Measurements from ENCODE around the gene GRAP. TPM values are rescaled to one million over a fixed set of nuclear protein-coding genes. Genes with fewer than 3 reads are reported as not detected.

GRAP gene
- polyA plus RNA-seq, 1 donor: 2.9 TPM

DNA sequence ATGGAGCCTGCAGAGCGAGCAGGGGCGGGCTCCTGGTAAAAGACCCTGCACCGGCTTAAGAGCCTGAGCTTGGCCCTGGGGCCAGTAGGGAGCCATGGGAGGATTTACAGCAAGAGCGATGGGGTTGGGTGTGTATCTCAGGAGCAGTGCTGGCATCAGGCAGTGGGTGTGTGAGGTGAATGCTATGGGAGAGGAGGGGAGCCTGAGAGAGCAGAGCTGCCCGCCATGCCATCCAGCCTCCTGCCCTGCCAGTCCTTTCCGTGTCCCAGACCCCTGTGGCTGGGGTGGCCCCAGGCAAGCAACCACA lies 65.5 kb downstream of the GRAP start:
- Histone ChIP-seq H3K27me3 (ENCODE audit: control insufficient read depth, insufficient read depth, low read length) (no peaks in the 10 kb centered on the region), H3K4me3 (ENCODE audit: low read length) (no peak overlapping the region), H3K9me3 (ENCODE audit: control insufficient read depth, low read depth, low read length) (no peaks in the 10 kb centered on the region), H3K4me1 (ENCODE audit: control insufficient read depth, insufficient read depth, low read length) (peaks cover 37% of the 10 kb centered on the region), H3K27ac (ENCODE audit: low read length) (peak overlapping the region; percentile 98), H3K36me3 (ENCODE audit: control insufficient read depth, insufficient read depth, low read length) (peaks cover 74% of the 10 kb centered on the region)
- no CpG with 5 or more reads among the region's 6 CpGs for WGBS (ENCODE audit: insufficient coverage, low lambda C conversion rate)
- DNase-seq: no peak

DNA sequence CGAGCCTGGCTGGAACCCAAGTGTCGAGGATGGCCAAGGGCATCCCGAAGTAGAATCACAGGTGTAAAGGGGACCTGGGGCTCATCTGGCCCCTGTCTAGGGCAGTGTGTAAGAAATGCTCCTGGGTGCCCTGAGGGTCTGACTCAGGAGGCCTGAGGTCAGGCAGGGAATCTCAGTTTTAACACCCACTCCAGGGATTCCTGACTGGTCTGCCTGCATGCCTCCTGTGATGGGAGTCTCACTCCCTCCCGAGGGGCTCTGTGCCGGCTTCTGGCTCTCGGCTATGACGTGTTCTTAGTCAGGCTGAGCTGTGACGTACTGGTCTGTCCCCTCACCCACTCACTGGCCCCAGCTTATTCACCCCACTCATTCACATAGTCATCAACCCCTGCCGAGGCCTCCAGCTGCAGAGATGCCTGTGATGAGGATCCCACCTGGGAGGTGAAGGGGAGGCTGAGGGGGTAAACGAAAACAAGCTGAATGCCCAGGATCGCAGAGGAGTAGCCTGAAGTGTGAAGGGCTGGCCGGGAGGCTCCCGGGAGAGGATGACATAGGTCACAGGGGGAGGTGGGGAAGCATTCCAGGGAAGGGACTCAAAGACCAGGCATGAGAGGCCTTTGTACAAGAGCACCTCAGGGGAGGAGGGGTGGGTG lies 65.9 kb downstream of the GRAP start:
- WGBS (ENCODE audit: insufficient coverage, low lambda C conversion rate): no CpG with 5 or more reads among the region's 13 CpGs
- Histone ChIP-seq H3K4me3 (ENCODE audit: low read length) (no peak overlapping the region), H3K27me3 (ENCODE audit: control insufficient read depth, insufficient read depth, low read length) (no peaks in the 10 kb centered on the region), H3K4me1 (ENCODE audit: control insufficient read depth, insufficient read depth, low read length) (peaks cover 37% of the 10 kb centered on the region), H3K9me3 (ENCODE audit: control insufficient read depth, low read depth, low read length) (no peaks in the 10 kb centered on the region), H3K27ac (ENCODE audit: low read length) (peak overlapping the region; percentile 98), H3K36me3 (ENCODE audit: control insufficient read depth, insufficient read depth, low read length) (peaks cover 73% of the 10 kb centered on the region)
- DNase-seq: peak in 1 of 2 donors; percentile 60

DNA sequence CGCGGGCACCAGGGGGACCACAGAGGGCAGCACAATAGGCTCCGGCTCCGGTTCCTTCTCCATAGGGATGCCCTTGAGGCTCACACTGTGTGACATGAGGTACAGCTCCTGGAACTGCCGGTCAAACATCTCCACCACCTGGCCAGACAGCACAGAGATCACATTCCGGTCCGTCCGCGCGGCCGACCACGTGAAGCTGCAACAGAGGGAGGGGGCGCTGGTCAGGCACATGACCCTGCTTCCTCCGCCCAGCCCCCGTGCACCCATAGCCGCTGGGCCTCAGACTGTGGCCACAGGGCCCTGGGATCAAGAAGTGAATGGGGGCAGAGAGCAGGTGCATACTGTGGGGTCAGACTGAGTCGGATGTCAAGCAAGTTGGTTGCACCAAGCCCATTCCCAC lies 68.1 kb downstream of the GRAP start:
- no peak overlapping the region for H3K4me3 ChIP-seq (ENCODE audit: low read length)
- WGBS (ENCODE audit: insufficient coverage, low lambda C conversion rate): no CpG with 5 or more reads among the region's 17 CpGs
- peaks cover 65% of the 10 kb centered on the region for H3K36me3 ChIP-seq (ENCODE audit: control insufficient read depth, insufficient read depth, low read length)
- H3K27ac ChIP-seq (ENCODE audit: low read length): no peak overlapping the region
- H3K9me3 ChIP-seq (ENCODE audit: control insufficient read depth, low read depth, low read length): no peaks in the 10 kb centered on the region
- H3K27me3 ChIP-seq (ENCODE audit: control insufficient read depth, insufficient read depth, low read length): no peaks in the 10 kb centered on the region
- DNase-seq: no peak
- peaks cover 33% of the 10 kb centered on the region for H3K4me1 ChIP-seq (ENCODE audit: control insufficient read depth, insufficient read depth, low read length)

DNA sequence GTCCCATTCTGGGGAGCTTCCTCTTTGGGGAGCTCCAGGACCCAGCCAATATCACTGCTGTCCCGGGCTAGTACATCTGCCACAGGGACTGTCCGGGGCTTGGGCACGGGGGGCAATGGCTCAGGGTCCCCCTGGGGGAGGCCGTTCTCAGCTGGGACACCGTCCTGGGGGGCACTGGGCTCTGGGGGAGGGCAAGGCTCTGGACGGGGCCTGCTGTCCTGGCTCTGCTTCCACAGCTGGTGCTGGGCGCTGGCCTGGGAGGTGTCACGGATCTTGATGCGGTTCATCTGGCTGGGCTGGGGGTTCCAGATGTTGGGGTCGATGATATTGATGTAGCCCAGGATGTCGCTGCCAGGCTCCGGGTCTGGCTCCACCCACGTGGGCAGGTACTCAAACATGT lies 68.7 kb downstream of the GRAP start:
- whole genome bisulfite sequencing (ENCODE audit: insufficient coverage, low lambda C conversion rate): no CpG with 5 or more reads among the region's 13 CpGs
- H3K36me3 ChIP-seq (ENCODE audit: control insufficient read depth, insufficient read depth, low read length): peaks cover 64% of the 10 kb centered on the region

DNA sequence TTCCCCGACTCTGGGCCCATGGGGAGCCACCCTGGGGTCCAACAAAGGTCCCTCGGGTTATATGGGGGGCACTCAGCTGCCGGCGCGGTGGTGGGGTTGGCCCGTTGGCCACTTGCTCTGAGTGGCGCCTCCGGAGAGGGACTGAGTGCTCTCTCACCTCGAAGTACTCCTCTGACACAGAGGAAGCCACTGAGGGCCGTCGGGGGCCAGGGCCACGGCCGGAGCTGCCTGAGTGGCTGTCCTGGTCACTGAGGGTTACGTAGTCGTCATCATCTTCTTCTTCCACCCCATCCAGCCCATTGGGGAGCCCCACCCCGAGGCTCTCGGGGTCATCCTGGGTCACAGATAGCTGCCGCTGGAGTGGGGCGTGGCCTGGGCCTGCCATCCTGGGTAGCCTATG lies 69.1 kb downstream of the GRAP start:
- Histone ChIP-seq H3K27me3 (ENCODE audit: control insufficient read depth, insufficient read depth, low read length) (no peaks in the 10 kb centered on the region), H3K4me1 (ENCODE audit: control insufficient read depth, insufficient read depth, low read length) (peaks cover 23% of the 10 kb centered on the region), H3K36me3 (ENCODE audit: control insufficient read depth, insufficient read depth, low read length) (peaks cover 63% of the 10 kb centered on the region), H3K9me3 (ENCODE audit: control insufficient read depth, low read depth, low read length) (no peaks in the 10 kb centered on the region), H3K4me3 (ENCODE audit: low read length) (no peak overlapping the region), H3K27ac (ENCODE audit: low read length) (no peak overlapping the region)
- no peak for DNase-seq
- WGBS (ENCODE audit: insufficient coverage, low lambda C conversion rate): no CpG with 5 or more reads among the region's 19 CpGs

More for the DNA sequence above, 68.7 kb downstream of the GRAP start:
- H3K27ac ChIP-seq (ENCODE audit: low read length): no peak overlapping the region
- no peaks in the 10 kb centered on the region for H3K9me3 ChIP-seq (ENCODE audit: control insufficient read depth, low read depth, low read length)
- H3K4me3 ChIP-seq (ENCODE audit: low read length): no peak overlapping the region
- no peaks in the 10 kb centered on the region for H3K27me3 ChIP-seq (ENCODE audit: control insufficient read depth, insufficient read depth, low read length)
- H3K4me1 ChIP-seq (ENCODE audit: control insufficient read depth, insufficient read depth, low read length): peaks cover 27% of the 10 kb centered on the region
- DNase-seq: no peak

DNA sequence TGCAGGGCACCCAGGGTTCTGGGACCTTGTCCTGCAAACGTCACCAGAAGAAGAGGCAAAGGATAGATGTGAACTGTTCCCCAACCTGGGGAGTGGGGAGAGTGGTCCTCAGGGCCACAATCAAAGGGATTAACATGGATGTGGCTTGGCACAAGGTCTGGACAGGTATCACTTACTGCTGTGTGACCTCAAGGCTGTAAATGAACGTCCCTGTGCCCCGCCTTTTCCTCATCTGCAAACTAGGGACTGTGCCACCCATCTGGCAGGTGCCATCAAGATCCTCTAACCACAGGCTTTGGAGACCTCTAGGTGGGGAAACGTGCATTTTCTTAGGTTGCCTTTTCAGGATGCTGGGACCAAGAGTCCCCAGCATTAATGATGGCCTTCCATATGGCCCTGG lies 69.7 kb downstream of the GRAP start:
- Histone ChIP-seq H3K36me3 (ENCODE audit: control insufficient read depth, insufficient read depth, low read length) (peaks cover 67% of the 10 kb centered on the region), H3K27ac (ENCODE audit: low read length) (no peak overlapping the region), H3K4me3 (ENCODE audit: low read length) (no peak overlapping the region), H3K4me1 (ENCODE audit: control insufficient read depth, insufficient read depth, low read length) (peaks cover 17% of the 10 kb centered on the region), H3K27me3 (ENCODE audit: control insufficient read depth, insufficient read depth, low read length) (no peaks in the 10 kb centered on the region), H3K9me3 (ENCODE audit: control insufficient read depth, low read depth, low read length) (no peaks in the 10 kb centered on the region)
- DNase-seq: no peak
- WGBS (ENCODE audit: insufficient coverage, low lambda C conversion rate): no CpG with 5 or more reads among the region's 4 CpGs

DNA sequence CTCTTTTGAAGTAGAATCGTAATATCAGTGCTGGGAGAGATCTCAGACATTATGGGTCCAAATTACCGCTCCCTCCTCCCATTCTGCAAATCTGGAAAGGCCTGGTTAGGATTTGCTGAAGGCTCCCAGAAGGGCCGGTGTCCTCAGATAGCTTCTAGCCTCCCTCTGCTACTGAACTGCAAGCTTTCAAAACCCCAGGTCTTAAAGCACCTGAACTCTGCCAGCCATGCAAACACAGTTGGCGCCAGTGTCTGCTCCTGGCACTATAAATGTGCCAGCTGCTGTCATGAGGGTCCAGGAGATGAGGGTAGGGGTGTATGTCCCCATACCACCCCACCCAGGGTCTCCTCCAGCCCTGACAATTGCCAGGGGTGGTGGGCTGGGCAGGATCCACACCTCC lies 70.6 kb downstream of the GRAP start:
- no CpG with 5 or more reads among the region's 4 CpGs for WGBS (ENCODE audit: insufficient coverage, low lambda C conversion rate)
- H3K27ac ChIP-seq (ENCODE audit: low read length): no peak overlapping the region
- DNase-seq: no peak
- H3K4me1 ChIP-seq (ENCODE audit: control insufficient read depth, insufficient read depth, low read length): peaks cover 10% of the 10 kb centered on the region
- no peaks in the 10 kb centered on the region for H3K27me3 ChIP-seq (ENCODE audit: control insufficient read depth, insufficient read depth, low read length)
- H3K9me3 ChIP-seq (ENCODE audit: control insufficient read depth, low read depth, low read length): no peaks in the 10 kb centered on the region
- H3K36me3 ChIP-seq (ENCODE audit: control insufficient read depth, insufficient read depth, low read length): peaks cover 76% of the 10 kb centered on the region
- H3K4me3 ChIP-seq (ENCODE audit: low read length): no peak overlapping the region

DNA sequence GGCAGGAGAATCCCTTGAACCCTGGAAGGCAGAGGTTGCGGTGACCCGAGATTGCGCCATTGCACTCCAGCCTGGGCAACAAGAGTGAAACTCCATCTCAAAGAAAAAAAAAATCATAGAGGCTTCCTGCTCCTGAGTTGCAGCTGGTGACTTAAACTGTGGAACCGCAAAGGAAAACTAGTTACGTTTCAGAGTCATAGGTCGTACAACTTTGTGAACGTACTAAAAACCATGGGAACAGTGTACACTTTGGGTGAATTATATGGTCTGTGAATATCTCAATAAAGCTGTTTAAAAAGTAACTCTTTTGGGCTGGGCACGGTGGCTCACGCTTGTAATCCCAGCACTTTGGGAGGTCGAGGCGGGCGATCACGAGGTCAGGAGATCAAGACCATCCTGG lies 71.2 kb downstream of the GRAP start:
- 83% methylated on average over 3 of the region's 13 CpGs for WGBS (ENCODE audit: insufficient coverage, low lambda C conversion rate)
- Histone ChIP-seq H3K27me3 (ENCODE audit: control insufficient read depth, insufficient read depth, low read length) (no peaks in the 10 kb centered on the region), H3K27ac (ENCODE audit: low read length) (no peak overlapping the region), H3K4me1 (ENCODE audit: control insufficient read depth, insufficient read depth, low read length) (peaks cover 4% of the 10 kb centered on the region), H3K9me3 (ENCODE audit: control insufficient read depth, low read depth, low read length) (no peaks in the 10 kb centered on the region), H3K4me3 (ENCODE audit: low read length) (no peak overlapping the region), H3K36me3 (ENCODE audit: control insufficient read depth, insufficient read depth, low read length) (peaks cover 80% of the 10 kb centered on the region)
- no peak for DNase-seq

DNA sequence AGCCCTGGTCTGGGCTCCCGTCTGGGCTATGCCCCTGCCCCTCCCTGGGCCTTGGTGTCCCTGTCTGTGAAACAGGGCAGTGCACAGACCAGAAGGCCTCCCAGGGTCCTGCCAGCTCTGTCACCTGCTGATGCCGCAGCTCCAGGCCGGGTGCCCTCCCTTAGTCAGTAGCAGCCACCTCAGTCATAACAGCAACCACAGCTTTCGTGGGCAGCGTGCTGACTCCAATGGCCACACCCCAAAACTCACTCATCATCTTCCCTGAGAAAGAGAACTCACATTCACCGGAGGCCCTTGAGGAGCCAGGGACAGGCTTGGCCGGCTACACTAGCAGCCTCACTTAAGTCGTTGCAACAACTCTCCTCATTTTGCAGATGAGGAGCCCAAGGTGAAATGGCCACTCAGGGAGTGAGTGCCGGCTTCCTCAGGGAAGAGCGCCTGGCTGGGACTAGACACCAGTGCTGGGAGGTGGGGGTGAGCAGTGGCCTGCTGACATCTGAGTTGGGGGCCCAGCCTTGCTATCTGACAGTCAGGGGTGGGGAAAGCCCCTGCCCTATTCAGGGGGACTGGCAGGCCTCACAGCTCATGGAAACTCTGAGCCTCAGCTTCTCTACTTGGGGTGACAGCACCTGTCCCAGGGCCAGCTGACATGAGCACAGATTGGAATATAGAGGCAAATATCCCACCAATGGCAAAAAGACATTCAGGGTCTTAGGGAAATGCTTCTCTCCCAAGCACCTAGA lies 72.2 kb downstream of the GRAP start:
- no CpG with 5 or more reads among the region's 10 CpGs for WGBS (ENCODE audit: insufficient coverage, low lambda C conversion rate)
- no peak overlapping the region for H3K27ac ChIP-seq (ENCODE audit: low read length)
- peaks cover 77% of the 10 kb centered on the region for H3K36me3 ChIP-seq (ENCODE audit: control insufficient read depth, insufficient read depth, low read length)
- H3K4me3 ChIP-seq (ENCODE audit: low read length): no peak overlapping the region
- H3K27me3 ChIP-seq (ENCODE audit: control insufficient read depth, insufficient read depth, low read length): no peaks in the 10 kb centered on the region
- DNase-seq: no peak
- peaks cover 10% of the 10 kb centered on the region for H3K4me1 ChIP-seq (ENCODE audit: control insufficient read depth, insufficient read depth, low read length)
- H3K9me3 ChIP-seq (ENCODE audit: control insufficient read depth, low read depth, low read length): no peaks in the 10 kb centered on the region

DNA sequence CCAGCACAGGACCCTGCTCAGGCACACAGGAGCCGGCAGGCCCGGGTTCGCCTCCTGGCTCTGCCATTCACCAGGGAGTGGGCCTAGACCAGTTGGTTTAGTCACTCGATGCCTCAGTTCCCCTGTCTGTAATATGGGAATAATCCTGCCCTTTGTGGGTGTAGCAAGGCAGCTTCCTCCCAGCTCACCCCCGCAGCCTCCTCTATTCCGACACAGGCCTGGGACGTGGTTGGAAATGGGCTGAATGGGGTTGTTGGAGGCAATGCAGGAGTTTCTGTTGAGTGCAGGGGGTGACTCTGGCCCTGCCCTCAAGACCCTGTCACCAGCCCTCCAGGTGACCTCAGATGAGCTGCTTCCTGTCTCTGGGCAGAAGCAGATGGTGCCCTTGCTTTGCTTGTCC lies 75.0 kb downstream of the GRAP start:
- Histone ChIP-seq H3K4me3 (ENCODE audit: low read length) (no peak overlapping the region), H3K27ac (ENCODE audit: low read length) (no peak overlapping the region), H3K27me3 (ENCODE audit: control insufficient read depth, insufficient read depth, low read length) (no peaks in the 10 kb centered on the region), H3K4me1 (ENCODE audit: control insufficient read depth, insufficient read depth, low read length) (peaks cover 34% of the 10 kb centered on the region), H3K9me3 (ENCODE audit: control insufficient read depth, low read depth, low read length) (no peaks in the 10 kb centered on the region), H3K36me3 (ENCODE audit: control insufficient read depth, insufficient read depth, low read length) (peaks cover 49% of the 10 kb centered on the region)
- WGBS (ENCODE audit: insufficient coverage, low lambda C conversion rate): no CpG with 5 or more reads among the region's 7 CpGs
- DNase-seq: no peak

All from large intestine (tissue), 3 donors.